ENCODE measurements around the gene METTL5.
"Not testable (repeated sequence)": the region's sequence is repeated elsewhere in the genome, so short reads cannot be mapped to it uniquely, and the experiment has no call there.

METTL5 gene

DNA sequence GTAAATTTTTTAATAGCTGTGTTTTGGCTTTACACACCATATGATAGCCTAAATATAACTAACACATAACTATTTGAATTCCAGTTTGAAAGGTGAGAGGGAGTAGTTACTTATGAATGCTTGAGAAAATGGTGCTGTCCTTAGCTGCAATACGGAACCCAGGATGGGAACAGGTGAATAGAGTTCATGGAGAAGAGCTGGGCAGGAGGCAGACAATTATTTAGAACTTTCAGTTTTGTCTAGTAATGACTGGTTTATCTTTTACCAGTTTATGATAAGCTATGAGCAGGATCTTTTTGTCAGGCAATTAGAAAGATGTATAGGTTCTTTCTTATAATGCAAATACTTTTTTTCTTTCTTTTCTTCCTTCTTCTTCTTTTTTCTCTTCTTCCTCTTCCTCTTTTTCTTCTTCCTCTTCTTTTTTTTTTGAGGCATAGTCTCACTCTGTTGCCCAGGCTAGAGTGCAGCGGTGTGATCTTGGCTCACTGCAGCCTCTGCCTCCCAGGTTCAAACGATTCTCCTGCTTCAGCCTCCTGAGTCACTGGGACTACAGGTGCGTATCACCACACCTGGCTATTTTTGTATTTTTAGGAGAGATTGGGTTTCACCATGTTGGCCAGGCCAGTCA is 28.4 kb upstream of the METTL5 start:
- Histone ChIP-seq H3K9me3 (ENCODE audit: severe bottlenecking) (no peaks in the 10 kb centered on the region), H3K27ac (ENCODE audit: poor library complexity, severe bottlenecking) (no peak overlapping the region), H3K4me1 (ENCODE audit: insufficient read depth, poor library complexity, severe bottlenecking) (no peaks in the 10 kb centered on the region), H3K27me3 (ENCODE audit: insufficient read depth, poor library complexity, severe bottlenecking) (no peaks in the 10 kb centered on the region), H3K4me3 (ENCODE audit: severe bottlenecking) (no peak overlapping the region), H3K36me3 (ENCODE audit: low read depth) (no peaks in the 10 kb centered on the region)
- ATAC-seq (ENCODE audit: low read depth) (no peak), DNase-seq (ENCODE audit: low spot score) (no peak)
- no peak for TF ChIP-seq CTCF (IDR thresholded peaks at IDR 0.05; ENCODE audit: poor library complexity, severe bottlenecking)

DNA sequence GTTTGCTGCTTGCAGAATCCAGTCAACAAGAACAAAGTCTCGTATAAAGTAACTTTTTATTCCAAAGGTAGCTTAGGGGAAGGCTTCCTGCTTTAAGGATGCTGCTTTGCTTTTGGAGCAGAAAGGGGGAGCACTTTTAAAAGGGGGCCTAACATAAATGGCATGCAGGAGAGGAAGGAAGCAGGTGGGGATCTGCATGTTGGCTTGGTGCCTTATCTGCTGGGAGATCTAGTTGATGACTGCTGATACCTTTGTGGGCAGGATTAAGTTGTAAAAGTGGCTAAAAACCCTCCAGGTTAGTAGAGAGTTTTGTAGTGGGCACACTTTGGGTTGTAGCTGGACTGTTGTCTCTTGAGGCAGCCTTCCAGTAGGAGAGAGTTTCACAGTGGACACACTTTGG is 25.0 kb upstream of the METTL5 start:
- Histone ChIP-seq H3K27me3 (ENCODE audit: insufficient read depth, poor library complexity, severe bottlenecking) (no peaks in the 10 kb centered on the region), H3K27ac (ENCODE audit: poor library complexity, severe bottlenecking) (no peak overlapping the region), H3K4me1 (ENCODE audit: insufficient read depth, poor library complexity, severe bottlenecking) (no peaks in the 10 kb centered on the region), H3K36me3 (ENCODE audit: low read depth) (no peaks in the 10 kb centered on the region), H3K9me3 (ENCODE audit: severe bottlenecking) (no peaks in the 10 kb centered on the region), H3K4me3 (ENCODE audit: severe bottlenecking) (no peak overlapping the region)
- ATAC-seq (ENCODE audit: low read depth) (no peak), DNase-seq (ENCODE audit: low spot score) (no peak)
- TF ChIP-seq CTCF (IDR thresholded peaks at IDR 0.05; ENCODE audit: poor library complexity, severe bottlenecking) = no peak

DNA sequence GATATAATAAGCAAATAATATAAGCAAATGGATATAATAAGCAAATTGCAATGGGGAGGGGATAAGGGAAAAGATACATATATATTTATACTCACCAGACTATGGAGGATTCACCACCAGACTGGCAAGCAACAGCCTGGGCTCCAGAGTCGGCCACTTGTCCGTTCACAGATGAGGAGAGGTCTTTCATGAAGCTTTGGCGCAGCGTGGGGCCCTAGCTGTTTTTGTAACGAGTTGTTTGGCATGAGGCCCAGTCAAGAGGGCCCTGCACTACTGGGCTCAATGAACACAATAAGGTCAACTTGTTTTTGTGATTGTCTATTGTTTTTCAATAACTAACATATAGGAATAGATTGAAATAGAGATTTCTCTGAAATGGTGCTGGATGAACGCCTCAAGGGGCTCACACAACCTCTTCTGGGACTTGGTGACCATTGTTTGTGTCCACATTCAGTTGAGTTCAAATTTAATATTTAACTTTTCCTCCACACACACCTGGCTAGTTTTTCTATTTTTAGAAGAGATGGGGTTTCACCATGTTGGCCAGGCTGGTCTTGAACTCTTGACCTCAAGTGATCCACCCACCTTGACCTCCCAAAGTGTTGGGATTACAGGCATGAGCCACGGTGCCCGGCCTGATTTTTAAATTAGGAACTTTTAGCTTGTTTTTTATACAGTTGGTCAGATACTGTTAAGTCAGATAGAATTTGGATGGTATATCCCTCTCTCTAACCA is 24.4 kb upstream of the METTL5 start:
- not testable (repeated sequence) for H3K36me3 ChIP-seq (ENCODE audit: low read depth); H3K27me3 ChIP-seq (ENCODE audit: insufficient read depth, poor library complexity, severe bottlenecking); ATAC-seq (ENCODE audit: low read depth); H3K9me3 ChIP-seq (ENCODE audit: severe bottlenecking); DNase-seq (ENCODE audit: low spot score); H3K4me1 ChIP-seq (ENCODE audit: insufficient read depth, poor library complexity, severe bottlenecking); H3K4me3 ChIP-seq (ENCODE audit: severe bottlenecking); H3K27ac ChIP-seq (ENCODE audit: poor library complexity, severe bottlenecking)

DNA sequence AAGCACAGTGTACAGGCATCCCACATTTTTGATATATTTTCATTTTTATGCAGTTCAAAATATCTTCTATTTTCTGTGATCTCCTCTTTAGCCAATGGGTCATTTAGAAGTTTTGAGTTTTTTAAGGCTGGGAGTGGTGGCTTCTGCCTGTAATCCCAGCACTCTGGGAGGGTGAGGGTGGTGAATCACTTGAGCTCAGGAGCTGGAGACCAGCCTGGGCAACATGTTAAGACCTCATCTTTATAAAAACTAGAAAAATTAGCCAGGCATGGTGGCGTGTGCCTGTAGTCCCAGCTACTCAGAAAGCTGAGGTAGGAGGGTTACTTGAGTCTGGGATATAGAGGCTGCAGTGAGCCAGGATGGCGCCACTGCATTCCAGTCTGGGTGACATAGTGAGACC is 20.3 kb upstream of the METTL5 start:
- Histone ChIP-seq H3K36me3 (ENCODE audit: low read depth) (no peaks in the 10 kb centered on the region), H3K27ac (ENCODE audit: poor library complexity, severe bottlenecking) (no peak overlapping the region), H3K9me3 (ENCODE audit: severe bottlenecking) (no peaks in the 10 kb centered on the region)

DNA sequence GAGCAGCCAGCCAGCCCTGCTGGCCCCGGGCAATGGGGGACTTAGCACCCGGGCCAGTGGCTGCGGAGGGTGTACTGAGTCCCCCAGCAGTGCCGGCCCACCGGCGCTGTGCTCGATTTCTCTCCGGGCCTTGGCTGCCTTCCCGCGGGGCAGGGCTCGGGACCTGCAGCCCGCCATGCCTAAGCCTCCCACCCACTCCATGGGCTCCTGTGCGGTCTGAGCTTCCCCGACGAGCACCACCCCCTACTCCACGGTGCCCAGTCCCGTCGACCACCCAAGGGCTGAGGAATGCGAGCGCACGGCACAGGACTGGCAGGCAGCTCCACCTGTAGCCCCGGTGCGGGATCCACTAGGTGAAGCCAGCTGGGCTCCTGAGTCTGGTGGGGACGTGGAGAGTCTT is 16.9 kb upstream of the METTL5 start:
- H3K27ac ChIP-seq (ENCODE audit: poor library complexity, severe bottlenecking); H3K4me3 ChIP-seq (ENCODE audit: severe bottlenecking); H3K9me3 ChIP-seq (ENCODE audit: severe bottlenecking); H3K4me1 ChIP-seq (ENCODE audit: insufficient read depth, poor library complexity, severe bottlenecking); DNase-seq (ENCODE audit: low spot score); ATAC-seq (ENCODE audit: low read depth); H3K27me3 ChIP-seq (ENCODE audit: insufficient read depth, poor library complexity, severe bottlenecking); H3K36me3 ChIP-seq (ENCODE audit: low read depth): not testable (repeated sequence)

More for the DNA sequence above, 20.3 kb upstream of the METTL5 start:
- Histone ChIP-seq H3K27me3 (ENCODE audit: insufficient read depth, poor library complexity, severe bottlenecking) (no peaks in the 10 kb centered on the region), H3K4me1 (ENCODE audit: insufficient read depth, poor library complexity, severe bottlenecking) (no peaks in the 10 kb centered on the region), H3K4me3 (ENCODE audit: severe bottlenecking) (no peak overlapping the region)
- ATAC-seq (ENCODE audit: low read depth) = no peak
- DNase-seq (ENCODE audit: low spot score) = no peak
- TF ChIP-seq CTCF (IDR thresholded peaks at IDR 0.05; ENCODE audit: poor library complexity, severe bottlenecking) = no peak

DNA sequence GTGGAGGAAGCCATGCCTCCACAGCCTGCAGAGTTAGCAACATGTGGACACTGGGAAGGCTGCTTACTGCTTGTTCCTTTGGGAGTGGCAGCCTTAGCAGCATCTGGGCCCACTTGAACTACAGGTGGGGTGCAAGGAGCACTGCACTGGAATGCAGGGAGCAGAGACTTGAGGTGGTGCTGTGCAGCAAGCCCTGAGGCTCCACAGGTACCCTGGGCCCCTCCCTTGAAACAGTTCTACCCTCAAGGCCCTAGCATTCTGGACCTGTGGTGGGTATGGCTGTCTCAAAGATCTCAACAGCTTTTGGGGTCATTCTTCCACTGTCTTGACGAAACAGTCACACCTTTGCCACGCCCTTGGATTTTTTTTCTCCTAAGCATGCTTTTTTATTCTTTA is 16.0 kb upstream of the METTL5 start:
- ATAC-seq (ENCODE audit: low read depth) (no peak), DNase-seq (ENCODE audit: low spot score) (no peak)
- Histone ChIP-seq H3K36me3 (ENCODE audit: low read depth) (no peaks in the 10 kb centered on the region), H3K4me3 (ENCODE audit: severe bottlenecking) (no peak overlapping the region), H3K4me1 (ENCODE audit: insufficient read depth, poor library complexity, severe bottlenecking) (no peaks in the 10 kb centered on the region), H3K27ac (ENCODE audit: poor library complexity, severe bottlenecking) (no peak overlapping the region), H3K27me3 (ENCODE audit: insufficient read depth, poor library complexity, severe bottlenecking) (no peaks in the 10 kb centered on the region), H3K9me3 (ENCODE audit: severe bottlenecking) (no peaks in the 10 kb centered on the region)
- no peak for TF ChIP-seq CTCF (IDR thresholded peaks at IDR 0.05; ENCODE audit: poor library complexity, severe bottlenecking)
